HEK293T (cell line): ENCODE measurements around the gene ALKBH3.

ENCODE experiments used
- ARNT ChIP-seq: fragments of 450-650 bp; IDR thresholded peaks from 2 replicates; pipeline ENCODE4 v1.6.1; 2017; ENCODE audit warnings: mild to moderate bottlenecking
- BHLHE40 ChIP-seq: fragments of 450-650 bp; IDR thresholded peaks from 2 replicates; pipeline ENCODE4 v1.6.1; 2016; ENCODE audit warnings: mild to moderate bottlenecking, moderate library complexity, borderline replicate concordance
- ELF4 ChIP-seq: fragments of 450-650 bp; IDR thresholded peaks from 2 replicates; pipeline ENCODE4 v1.6.1; 2017; ENCODE audit warnings: antibody characterized with exemption
- FOXK2 ChIP-seq: fragments of 450-650 bp; IDR thresholded peaks from 2 replicates; pipeline ENCODE4 v1.6.1; 2016; ENCODE audit warnings: mild to moderate bottlenecking
- FOXM1 ChIP-seq: fragments of 450-650 bp; IDR thresholded peaks from 2 replicates; pipeline ENCODE4 v1.6.1; 2017; ENCODE audit warnings: mild to moderate bottlenecking, borderline replicate concordance
- HDGF ChIP-seq: fragments of 450-650 bp; IDR thresholded peaks from 2 replicates; pipeline ENCODE4 v1.6.1; 2017; ENCODE audit warnings: antibody characterized with exemption, borderline replicate concordance
- L3MBTL2 ChIP-seq: fragments of 450-650 bp; conservative IDR thresholded peaks from 2 replicates; pipeline ENCODE4 v1.6.1; 2016; ENCODE audit warnings: mild to moderate bottlenecking
- SP1 ChIP-seq: fragments of 450-650 bp; IDR thresholded peaks from 2 replicates; pipeline ENCODE4 v1.6.1; 2017
- ZNF384 ChIP-seq: fragments of 450-650 bp; IDR thresholded peaks from 2 replicates; pipeline ENCODE4 v1.6.1; 2016

DNA sequence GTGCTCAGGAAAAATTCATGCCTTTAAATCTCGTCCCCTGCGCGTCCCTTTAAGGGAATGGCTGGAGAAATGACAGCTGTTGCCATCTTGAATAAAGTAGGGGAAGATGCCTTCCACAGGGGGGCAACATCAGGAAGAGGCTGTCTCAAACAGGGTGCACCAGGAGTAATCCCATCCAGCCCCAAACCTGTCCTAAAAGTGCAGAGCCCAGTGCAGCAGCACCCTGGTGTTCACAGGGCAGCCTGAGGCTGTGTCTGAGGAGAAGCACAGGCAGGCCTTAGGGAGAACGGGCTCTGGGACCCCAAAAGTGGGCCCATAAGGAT, 51.0 kb downstream of the ALKBH3 start:
- TF ChIP-seq HDGF: no peak
- TF ChIP-seq FOXK2: no peak
- no peak for TF ChIP-seq FOXM1
- TF ChIP-seq SP1: no peak
- TF ChIP-seq ELF4: no peak
- TF ChIP-seq ZNF384: no peak
- no peak for TF ChIP-seq BHLHE40
- TF ChIP-seq ARNT: no peak
- no peak for TF ChIP-seq L3MBTL2
